Measurements from ENCODE around the gene ITK. TPM values are rescaled to one million over a fixed set of nuclear protein-coding genes. Genes with fewer than 3 reads are reported as not detected.

The ITK gene
- total RNA-seq, 4 donors from 2014 or later, result 0.80 to 6.3 (median 1.6) TPM

DNA sequence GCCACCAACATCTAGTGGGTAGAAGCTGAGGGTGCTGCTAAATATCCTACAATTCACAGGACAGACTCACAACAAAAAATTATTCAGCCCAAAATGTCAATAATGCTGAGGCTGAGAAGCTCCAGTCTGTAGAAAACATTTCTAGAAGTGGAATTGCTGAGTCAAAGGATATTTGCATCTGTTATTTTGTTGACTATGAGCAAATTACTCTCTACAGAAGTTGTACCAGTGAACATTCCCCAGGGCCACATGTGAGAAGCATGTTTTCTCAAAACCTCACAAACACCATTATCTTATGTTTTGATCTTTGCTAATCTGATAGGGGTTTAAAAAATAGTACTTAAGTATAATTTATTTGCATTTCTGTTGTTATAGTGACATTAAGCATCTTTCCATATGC lies 15.4 kb downstream of the ITK start:
- no peaks in the 10 kb centered on the region for H3K4me1 ChIP-seq
- no peak for TF ChIP-seq EP300 (IDR thresholded peaks at IDR 0.05)
- TF ChIP-seq POLR2AphosphoS5 (IDR thresholded peaks at IDR 0.05), result no peak
- no peak for TF ChIP-seq POLR2A (IDR thresholded peaks at IDR 0.05; ENCODE audit: low read depth)
- TF ChIP-seq, protein P1, sequence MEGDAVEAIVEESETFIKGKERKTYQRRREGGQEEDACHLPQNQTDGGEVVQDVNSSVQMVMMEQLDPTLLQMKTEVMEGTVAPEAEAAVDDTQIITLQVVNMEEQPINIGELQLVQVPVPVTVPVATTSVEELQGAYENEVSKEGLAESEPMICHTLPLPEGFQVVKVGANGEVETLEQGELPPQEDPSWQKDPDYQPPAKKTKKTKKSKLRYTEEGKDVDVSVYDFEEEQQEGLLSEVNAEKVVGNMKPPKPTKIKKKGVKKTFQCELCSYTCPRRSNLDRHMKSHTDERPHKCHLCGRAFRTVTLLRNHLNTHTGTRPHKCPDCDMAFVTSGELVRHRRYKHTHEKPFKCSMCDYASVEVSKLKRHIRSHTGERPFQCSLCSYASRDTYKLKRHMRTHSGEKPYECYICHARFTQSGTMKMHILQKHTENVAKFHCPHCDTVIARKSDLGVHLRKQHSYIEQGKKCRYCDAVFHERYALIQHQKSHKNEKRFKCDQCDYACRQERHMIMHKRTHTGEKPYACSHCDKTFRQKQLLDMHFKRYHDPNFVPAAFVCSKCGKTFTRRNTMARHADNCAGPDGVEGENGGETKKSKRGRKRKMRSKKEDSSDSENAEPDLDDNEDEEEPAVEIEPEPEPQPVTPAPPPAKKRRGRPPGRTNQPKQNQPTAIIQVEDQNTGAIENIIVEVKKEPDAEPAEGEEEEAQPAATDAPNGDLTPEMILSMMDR (IDR thresholded peaks at IDR 0.05), result no peak
- H3K27ac ChIP-seq (replicated peaks in 1 of 4), result no peak overlapping the region
- H3K4me3 ChIP-seq, result no peak overlapping the region
- peaks cover 0 to 15% (median 0%) of the 10 kb centered on the region in 4 donors for H3K27me3 ChIP-seq
- no peak for DNase-seq (ENCODE audit: extremely low spot score)
- no peaks in the 10 kb centered on the region for H3K36me3 ChIP-seq
- intact Hi-C loops (cut with DNase I), result no loop called here
- peaks cover 0 to 7% (median 0%) of the 10 kb centered on the region in 4 donors for H3K9me3 ChIP-seq

DNA sequence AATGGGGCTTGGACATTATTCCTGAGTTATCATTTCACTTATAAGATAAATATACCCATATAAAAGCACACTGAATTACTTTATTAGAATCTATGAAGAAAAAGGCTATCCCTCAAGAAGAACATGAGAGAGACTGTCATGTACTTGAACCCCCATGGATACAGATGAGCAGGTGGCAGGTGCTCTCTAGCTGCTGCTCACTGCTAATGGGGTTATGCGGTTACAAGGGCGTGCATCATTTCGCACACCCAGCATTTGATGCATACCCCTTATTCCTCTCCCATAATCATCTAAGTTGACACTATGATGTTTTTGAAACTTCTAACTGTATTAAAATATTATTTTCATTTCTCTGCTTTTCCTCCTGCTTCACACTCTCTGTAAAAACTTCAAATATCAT lies 16.4 kb downstream of the ITK start:
- Histone ChIP-seq H3K36me3 (no peaks in the 10 kb centered on the region), H3K27ac (replicated peaks in 1 of 4) (no peak overlapping the region), H3K9me3 (peaks cover 0 to 7% (median 0%) of the 10 kb centered on the region in 4 donors), H3K4me1 (no peaks in the 10 kb centered on the region), H3K4me3 (no peak overlapping the region), H3K27me3 (peaks cover 0 to 15% (median 0%) of the 10 kb centered on the region in 4 donors)
- WGBS, result 75% methylated on average over 3 of the region's 3 CpGs
- TF ChIP-seq POLR2A (IDR thresholded peaks at IDR 0.05; ENCODE audit: low read depth) (no peak), EP300 (IDR thresholded peaks at IDR 0.05) (no peak), POLR2AphosphoS5 (IDR thresholded peaks at IDR 0.05) (no peak)
- TF ChIP-seq, protein P1 (IDR thresholded peaks at IDR 0.05), result no peak
- intact Hi-C loops (cut with DNase I), result no loop called here
- no peak for DNase-seq (ENCODE audit: extremely low spot score)

DNA sequence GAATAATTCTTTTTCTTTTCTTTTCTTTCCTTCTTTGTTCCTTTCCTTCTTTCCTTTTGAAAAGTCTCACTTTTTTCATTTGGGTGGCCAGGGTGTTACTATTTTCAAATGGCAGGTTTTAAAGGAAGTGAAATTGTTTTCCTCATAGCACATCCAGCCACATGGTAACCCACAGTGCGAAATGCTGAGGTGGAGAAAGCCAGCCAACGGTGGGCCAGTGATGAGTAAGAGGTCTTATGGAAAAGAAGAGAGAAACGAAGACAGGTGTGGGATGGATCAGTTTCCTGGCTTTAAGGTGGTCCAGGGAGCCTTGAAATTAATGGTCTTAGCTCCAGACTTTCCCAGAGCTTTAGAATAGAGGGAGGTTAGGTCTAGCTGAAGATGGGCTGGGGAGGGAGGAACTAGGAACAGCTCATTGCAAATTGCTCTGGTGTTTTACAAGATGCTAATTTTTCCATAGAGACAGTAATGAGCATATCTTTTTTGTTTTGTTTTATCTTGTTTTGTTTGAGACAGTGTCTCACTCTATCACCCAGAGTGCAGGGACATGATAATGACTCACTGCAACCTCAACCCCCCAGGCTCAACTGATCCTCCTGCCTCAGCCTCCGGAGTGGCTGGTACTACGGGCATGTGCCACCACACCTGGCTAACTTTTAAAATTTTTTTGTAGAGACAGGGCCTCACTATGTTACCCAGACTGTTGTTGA lies 17.8 kb downstream of the ITK start:
- 66% methylated on average over 4 of the region's 5 CpGs for WGBS
- Histone ChIP-seq H3K27me3 (peaks cover 0 to 12% (median 0%) of the 10 kb centered on the region in 4 donors), H3K4me1 (no peaks in the 10 kb centered on the region), H3K36me3 (no peaks in the 10 kb centered on the region), H3K4me3 (no peak overlapping the region), H3K27ac (replicated peaks in 1 of 4) (no peak overlapping the region), H3K9me3 (no peaks in the 10 kb centered on the region)
- no peak for DNase-seq (ENCODE audit: extremely low spot score)
- no peak for TF ChIP-seq POLR2A (IDR thresholded peaks at IDR 0.05; ENCODE audit: low read depth)
- TF ChIP-seq EP300 (IDR thresholded peaks at IDR 0.05), result no peak
- TF ChIP-seq, protein P1 (IDR thresholded peaks at IDR 0.05), result no peak
- TF ChIP-seq POLR2AphosphoS5 (IDR thresholded peaks at IDR 0.05), result no peak
- intact Hi-C loops (cut with DNase I), result no loop called here

DNA sequence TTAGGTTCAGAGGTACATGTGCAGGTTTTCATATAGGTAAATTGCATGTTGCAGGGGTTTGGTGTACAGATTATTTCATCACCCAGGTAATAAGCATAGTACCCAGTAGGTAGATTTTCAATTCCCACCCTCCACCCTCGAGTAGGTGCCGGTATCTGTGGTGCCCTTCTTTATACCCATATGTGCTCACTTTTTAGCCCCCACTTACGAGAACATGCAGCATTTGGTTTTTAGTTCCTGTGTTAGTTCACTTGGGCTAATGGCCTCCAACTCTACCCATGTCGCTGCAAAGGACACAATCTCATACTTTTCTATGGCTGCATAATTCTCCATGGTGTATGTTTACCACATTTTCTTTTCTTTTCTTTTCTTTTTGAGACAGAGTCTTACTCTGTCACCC lies 21.2 kb downstream of the ITK start:
- 76% methylated on average over 4 of the region's 4 CpGs for WGBS
- no peaks in the 10 kb centered on the region for H3K36me3 ChIP-seq

More for the DNA sequence above, 21.2 kb downstream of the ITK start:
- no peaks in the 10 kb centered on the region for H3K9me3 ChIP-seq
- no peak for DNase-seq (ENCODE audit: extremely low spot score)
- H3K27ac ChIP-seq (replicated peaks in 1 of 4), result no peak overlapping the region
- H3K4me1 ChIP-seq, result no peaks in the 10 kb centered on the region
- no peak overlapping the region for H3K4me3 ChIP-seq
- no peak for TF ChIP-seq POLR2A (IDR thresholded peaks at IDR 0.05; ENCODE audit: low read depth)
- no peak for TF ChIP-seq POLR2AphosphoS5 (IDR thresholded peaks at IDR 0.05)
- TF ChIP-seq, protein P1 (IDR thresholded peaks at IDR 0.05), result no peak
- TF ChIP-seq EP300 (IDR thresholded peaks at IDR 0.05), result no peak
- H3K27me3 ChIP-seq, result peaks cover 0 to 12% (median 0%) of the 10 kb centered on the region in 4 donors
- intact Hi-C loops (cut with DNase I), result no loop called here
